DMS 273 (cell line): ENCODE measurements around the gene ARHGAP42.

Experiments used
- DNase-seq: peaks from one replicate; lab custom pipeline; 2025; ENCODE audit not compliant: unreplicated experiment; lab: John Stamatoyannopoulos, UW

ARHGAP42 gene

GRCh38 chr11:100759106-100759505, 72.0 kb downstream of the ARHGAP42 start:
- no peak for DNase-seq

- peak; percentile 25 for DNase-seq
These were observed 72.8 kb downstream of the ARHGAP42 start for GRCh38 chr11:100759856-100760255.

- DNase-seq, result no peak
These were observed 73.7 kb downstream of the ARHGAP42 start for GRCh38 chr11:100760744-100761143.

- no peak for DNase-seq
These were observed 74.8 kb downstream of the ARHGAP42 start for GRCh38 chr11:100761841-100762240.

GRCh38 chr11:100766764-100767163, 79.7 kb downstream of the ARHGAP42 start:
- DNase-seq, result no peak

GRCh38 chr11:100769165-100769564, 82.1 kb downstream of the ARHGAP42 start:
- DNase-seq, result peak; percentile 40

- peak; percentile 39 for DNase-seq
These were observed 82.5 kb downstream of the ARHGAP42 start for GRCh38 chr11:100769617-100770016.

- DNase-seq, result no peak
These were observed 87.0 kb downstream of the ARHGAP42 start for GRCh38 chr11:100774132-100774531.

GRCh38 chr11:100774859-100775258, 87.8 kb downstream of the ARHGAP42 start:
- DNase-seq, result no peak

- no peak for DNase-seq
These were observed 89.3 kb downstream of the ARHGAP42 start for GRCh38 chr11:100776212-100776896.

- DNase-seq, result no peak
These were observed 90.0 kb downstream of the ARHGAP42 start for GRCh38 chr11:100777103-100777502.

- DNase-seq, result no peak
These were observed 90.6 kb downstream of the ARHGAP42 start for GRCh38 chr11:100777736-100778135.

GRCh38 chr11:100778166-100778785, 91.2 kb downstream of the ARHGAP42 start:
- no peak for DNase-seq

- no peak for DNase-seq
These were observed 93.4 kb downstream of the ARHGAP42 start for GRCh38 chr11:100780470-100780869.

GRCh38 chr11:100785148-100785983, 98.3 kb downstream of the ARHGAP42 start:
- no peak for DNase-seq

GRCh38 chr11:100788561-100789295, 101.6 kb downstream of the ARHGAP42 start:
- DNase-seq, result no peak

- DNase-seq, result peak; percentile 10
These were observed 102.4 kb downstream of the ARHGAP42 start for GRCh38 chr11:100789500-100789899.

- DNase-seq, result no peak
These were observed 103.0 kb downstream of the ARHGAP42 start for GRCh38 chr11:100790073-100790472.

- no peak for DNase-seq
These were observed 104.0 kb downstream of the ARHGAP42 start for GRCh38 chr11:100791103-100791502.

- no peak for DNase-seq
These were observed 104.8 kb downstream of the ARHGAP42 start for GRCh38 chr11:100791860-100792259.

- DNase-seq, result no peak
These were observed 106.4 kb downstream of the ARHGAP42 start for GRCh38 chr11:100793525-100793924.
